ENCODE results near the gene CCK. TPM values are rescaled to one million over a fixed set of nuclear protein-coding genes. Genes with fewer than 3 reads are reported as not detected.
"Not testable (repeated sequence)": the region's sequence is repeated elsewhere in the genome, so short reads cannot be mapped to it uniquely, and the experiment has no call there.

Gene CCK
- total RNA-seq, 2 donors from 2014 or later, result not detected

DNA sequence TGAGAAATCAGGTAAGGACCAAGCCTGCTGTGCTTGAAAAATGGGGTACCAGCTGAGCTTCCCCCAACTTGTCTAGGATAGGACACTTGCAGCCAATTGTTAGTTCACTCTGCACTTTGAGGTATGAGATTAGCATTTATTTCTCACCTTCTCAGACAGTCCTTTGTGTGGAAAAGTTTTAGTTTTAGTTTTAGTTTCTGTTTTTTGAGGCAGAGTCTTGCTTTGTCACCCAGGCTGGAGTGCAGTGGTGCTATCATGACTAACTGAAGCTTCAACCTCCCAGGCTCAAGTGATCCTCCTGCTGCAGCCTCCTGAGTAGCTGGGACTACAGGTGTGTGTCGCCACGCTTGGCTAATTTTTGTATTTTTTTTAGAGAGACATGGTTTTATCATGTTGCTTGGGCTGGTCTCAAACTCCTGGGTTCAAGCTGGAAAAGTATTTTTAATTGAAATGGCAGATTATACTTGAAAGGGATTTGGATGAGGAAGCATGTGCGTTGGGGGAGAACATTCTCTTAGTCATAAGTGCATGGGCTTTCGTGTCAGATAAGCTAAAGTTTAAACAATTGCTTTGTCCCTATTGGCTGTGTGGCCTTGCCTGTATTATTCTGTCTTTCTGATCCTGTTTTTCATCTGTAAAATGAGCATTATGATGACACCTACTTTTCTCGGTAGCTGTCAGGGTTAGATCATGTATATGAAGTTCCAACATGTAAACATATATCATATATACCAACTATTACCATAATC lies 25.2 kb upstream of the CCK start:
- Histone ChIP-seq H3K4me3 (no peak overlapping the region), H3K27ac (no peak overlapping the region), H3K9me3 (no peaks in the 10 kb centered on the region), H3K27me3 (no peaks in the 10 kb centered on the region), H3K36me3 (replicated peaks in 1 of 2; ENCODE audit: insufficient read depth in 1 of 2, low read depth in 2 of 2) (no peaks in the 10 kb centered on the region), H3K4me1 (no peaks in the 10 kb centered on the region)
- TF ChIP-seq CTCF (IDR thresholded peaks at IDR 0.05) (no peak), POLR2A (IDR thresholded peaks at IDR 0.05) (no peak)
- 78 to 79% methylated on average over 5 of the region's 5 CpGs for WGBS, 2 donors
- ATAC-seq (no peak), DNase-seq (no peak)
- intact Hi-C loops (cut with DNase I), result no loop called here

DNA sequence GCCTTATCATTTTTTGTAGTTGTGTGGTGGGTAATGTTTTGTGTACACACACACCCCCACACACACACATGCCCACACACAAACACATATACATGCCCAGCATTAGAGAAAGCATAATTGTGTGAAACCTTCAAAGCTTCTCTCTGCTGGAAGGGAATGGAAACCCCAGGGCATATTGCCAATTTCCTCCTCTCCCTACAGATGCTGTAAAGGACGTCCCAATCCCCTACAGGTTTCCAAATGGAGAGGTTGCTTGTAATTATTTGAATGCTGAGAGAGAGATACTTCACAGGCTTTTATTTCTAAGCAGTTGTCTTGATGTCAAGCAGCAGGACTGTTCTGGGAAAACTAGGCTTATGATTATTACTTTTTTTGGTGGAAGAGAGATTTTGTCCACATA lies 23.0 kb upstream of the CCK start:
- H3K4me3 ChIP-seq, result no peak overlapping the region
- no peaks in the 10 kb centered on the region for H3K36me3 ChIP-seq (replicated peaks in 1 of 2; ENCODE audit: insufficient read depth in 1 of 2, low read depth in 2 of 2)
- 6 to 9% methylated on average over 1 of the region's 1 CpG for WGBS, 2 donors
- H3K4me1 ChIP-seq, result no peaks in the 10 kb centered on the region
- no peaks in the 10 kb centered on the region for H3K27me3 ChIP-seq
- H3K27ac ChIP-seq, result no peak overlapping the region
- ATAC-seq (no peak), DNase-seq (no peak)
- TF ChIP-seq CTCF (IDR thresholded peaks at IDR 0.05) (no peak), POLR2A (IDR thresholded peaks at IDR 0.05) (no peak)
- no peaks in the 10 kb centered on the region for H3K9me3 ChIP-seq
- intact Hi-C loops (cut with DNase I), result no loop called here

- DNase-seq, result no peak
- no peaks in the 10 kb centered on the region for H3K9me3 ChIP-seq
- no peaks in the 10 kb centered on the region for H3K4me1 ChIP-seq
- no peaks in the 10 kb centered on the region for H3K27me3 ChIP-seq
- no peak for TF ChIP-seq POLR2A (IDR thresholded peaks at IDR 0.05)
- TF ChIP-seq CTCF (IDR thresholded peaks at IDR 0.05), result no peak
- intact Hi-C loops (cut with DNase I), result no loop called here
- H3K4me3 ChIP-seq, result no peak overlapping the region
- ATAC-seq, result no peak
- WGBS, 2 donors, result 61 to 75% methylated on average over 2 of the region's 2 CpGs
- no peak overlapping the region for H3K27ac ChIP-seq
- no peaks in the 10 kb centered on the region for H3K36me3 ChIP-seq (replicated peaks in 1 of 2; ENCODE audit: insufficient read depth in 1 of 2, low read depth in 2 of 2)
Measured at GRCh38 chr3:42288385-42288784, 22.4 kb upstream of the CCK start.

DNA sequence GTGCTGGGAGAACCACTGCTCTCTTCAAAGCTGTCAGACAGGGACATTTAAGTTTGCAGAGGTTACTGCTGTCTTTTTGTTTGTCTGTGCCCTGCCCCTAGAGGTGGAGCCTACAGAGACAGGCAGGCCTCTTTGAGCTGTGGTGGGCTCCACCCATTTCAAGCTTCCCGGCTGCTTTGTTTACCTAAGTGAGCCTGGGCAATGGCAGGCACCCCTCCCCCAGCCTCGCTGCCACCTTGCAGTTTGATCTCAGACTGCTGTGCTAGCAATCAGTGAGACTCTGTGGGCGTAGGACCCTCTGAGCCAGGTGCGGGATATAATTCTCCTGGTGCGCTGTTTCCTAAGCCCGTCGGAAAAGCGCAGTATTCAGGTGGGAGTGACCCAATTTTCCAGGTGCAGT lies 21.4 kb upstream of the CCK start:
- H3K4me1 ChIP-seq; H3K27me3 ChIP-seq; DNase-seq; H3K4me3 ChIP-seq; intact Hi-C loops (cut with DNase I); H3K27ac ChIP-seq; H3K36me3 ChIP-seq (replicated peaks in 1 of 2; ENCODE audit: insufficient read depth in 1 of 2, low read depth in 2 of 2); ATAC-seq; H3K9me3 ChIP-seq: not testable (repeated sequence)
- 72 to 90% methylated on average over 2 to 8 of the region's 8 CpGs for WGBS, 2 donors

- no peaks in the 10 kb centered on the region for H3K36me3 ChIP-seq (replicated peaks in 1 of 2; ENCODE audit: insufficient read depth in 1 of 2, low read depth in 2 of 2)
- ATAC-seq (no peak), DNase-seq (no peak)
- H3K9me3 ChIP-seq, result peaks cover 0 to 6% (median 0%) of the 10 kb centered on the region in 3 donors
- no peaks in the 10 kb centered on the region for H3K27me3 ChIP-seq
- intact Hi-C loops (cut with DNase I), result no loop called here
- no peak for TF ChIP-seq CTCF (IDR thresholded peaks at IDR 0.05)
- no peak for TF ChIP-seq POLR2A (IDR thresholded peaks at IDR 0.05)
- 51 to 54% methylated on average over 6 of the region's 6 CpGs for WGBS, 2 donors
- H3K4me1 ChIP-seq, result no peaks in the 10 kb centered on the region
- H3K4me3 ChIP-seq, result no peak overlapping the region
- H3K27ac ChIP-seq, result no peak overlapping the region
Measured at GRCh38 chr3:42277676-42278075, 11.7 kb upstream of the CCK start.
